Liver (tissue), 3 donors: ENCODE measurements around the gene TACR1.

Experiments used
- RAD21 ChIP-seq, 2 donors: IDR thresholded peaks; 2 replicates each; pipeline ENCODE4 v1.6.1; 2016; ENCODE audit warnings: antibody characterized with exemption in 2 of 2, mild to moderate bottlenecking in 2 of 2
- RXRA ChIP-seq, 2 donors: IDR thresholded peaks; 2 replicates each; pipeline ENCODE4 v1.6.1; 2017 to 2018; ENCODE audit warnings: antibody characterized with exemption in 2 of 2, mild to moderate bottlenecking in 1 of 2
- TAF1 ChIP-seq: conservative IDR thresholded peaks from 2 replicates; pipeline ENCODE4 v1.6.1; 2016; ENCODE audit warnings: antibody characterized with exemption, mild to moderate bottlenecking
- YY1 ChIP-seq: IDR thresholded peaks from 2 replicates; pipeline ENCODE4 v1.6.1; 2016; ENCODE audit warnings: antibody characterized with exemption, mild to moderate bottlenecking
- TF ChIP-seq, protein P1 (sequence below): fragments of 150-350 bp; IDR thresholded peaks from 2 replicates; pipeline ENCODE4 v1.5.1; 2017; ENCODE audit warnings: improper control_type of control experiment, low read depth, low read length; ENCODE audit not compliant: missing input control
- TF ChIP-seq, protein P2 (sequence below): IDR thresholded peaks from 2 replicates; pipeline ENCODE4 v1.6.1; 2016; ENCODE audit warnings: antibody characterized with exemption, mild to moderate bottlenecking
- TF ChIP-seq, protein P3 (sequence below): IDR thresholded peaks from 2 replicates; pipeline ENCODE4 v1.6.1; 2016; ENCODE audit warnings: antibody characterized with exemption
- TF ChIP-seq, protein P4 (sequence below): IDR thresholded peaks from 2 replicates; pipeline ENCODE4 v1.6.1; 2016; ENCODE audit warnings: antibody characterized with exemption
- donor health status: healthy.
- donor health status: healthy.

DNA sequence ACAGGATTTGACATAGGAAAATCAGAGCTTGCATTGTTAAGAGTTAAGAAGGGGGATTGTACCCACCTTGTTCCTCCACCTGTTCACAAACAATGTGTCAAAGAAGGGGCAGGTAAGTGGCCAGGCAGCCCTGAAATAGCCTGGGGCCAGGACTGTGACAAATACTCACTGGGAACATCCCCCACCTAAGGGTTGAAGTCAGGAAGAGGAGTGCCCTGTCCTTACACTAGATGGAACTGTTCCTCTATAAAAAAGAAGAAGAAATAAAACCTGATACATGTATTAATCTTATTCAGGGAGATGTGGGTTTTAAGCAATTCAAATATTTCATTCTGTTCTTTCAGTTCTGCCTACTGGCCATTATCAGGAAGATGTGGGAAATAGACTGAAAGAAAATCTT, 41.9 kb downstream of the TACR1 start:
- TF ChIP-seq, protein P1, sequence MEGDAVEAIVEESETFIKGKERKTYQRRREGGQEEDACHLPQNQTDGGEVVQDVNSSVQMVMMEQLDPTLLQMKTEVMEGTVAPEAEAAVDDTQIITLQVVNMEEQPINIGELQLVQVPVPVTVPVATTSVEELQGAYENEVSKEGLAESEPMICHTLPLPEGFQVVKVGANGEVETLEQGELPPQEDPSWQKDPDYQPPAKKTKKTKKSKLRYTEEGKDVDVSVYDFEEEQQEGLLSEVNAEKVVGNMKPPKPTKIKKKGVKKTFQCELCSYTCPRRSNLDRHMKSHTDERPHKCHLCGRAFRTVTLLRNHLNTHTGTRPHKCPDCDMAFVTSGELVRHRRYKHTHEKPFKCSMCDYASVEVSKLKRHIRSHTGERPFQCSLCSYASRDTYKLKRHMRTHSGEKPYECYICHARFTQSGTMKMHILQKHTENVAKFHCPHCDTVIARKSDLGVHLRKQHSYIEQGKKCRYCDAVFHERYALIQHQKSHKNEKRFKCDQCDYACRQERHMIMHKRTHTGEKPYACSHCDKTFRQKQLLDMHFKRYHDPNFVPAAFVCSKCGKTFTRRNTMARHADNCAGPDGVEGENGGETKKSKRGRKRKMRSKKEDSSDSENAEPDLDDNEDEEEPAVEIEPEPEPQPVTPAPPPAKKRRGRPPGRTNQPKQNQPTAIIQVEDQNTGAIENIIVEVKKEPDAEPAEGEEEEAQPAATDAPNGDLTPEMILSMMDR, result peak; percentile 22
- TF ChIP-seq, protein P2, sequence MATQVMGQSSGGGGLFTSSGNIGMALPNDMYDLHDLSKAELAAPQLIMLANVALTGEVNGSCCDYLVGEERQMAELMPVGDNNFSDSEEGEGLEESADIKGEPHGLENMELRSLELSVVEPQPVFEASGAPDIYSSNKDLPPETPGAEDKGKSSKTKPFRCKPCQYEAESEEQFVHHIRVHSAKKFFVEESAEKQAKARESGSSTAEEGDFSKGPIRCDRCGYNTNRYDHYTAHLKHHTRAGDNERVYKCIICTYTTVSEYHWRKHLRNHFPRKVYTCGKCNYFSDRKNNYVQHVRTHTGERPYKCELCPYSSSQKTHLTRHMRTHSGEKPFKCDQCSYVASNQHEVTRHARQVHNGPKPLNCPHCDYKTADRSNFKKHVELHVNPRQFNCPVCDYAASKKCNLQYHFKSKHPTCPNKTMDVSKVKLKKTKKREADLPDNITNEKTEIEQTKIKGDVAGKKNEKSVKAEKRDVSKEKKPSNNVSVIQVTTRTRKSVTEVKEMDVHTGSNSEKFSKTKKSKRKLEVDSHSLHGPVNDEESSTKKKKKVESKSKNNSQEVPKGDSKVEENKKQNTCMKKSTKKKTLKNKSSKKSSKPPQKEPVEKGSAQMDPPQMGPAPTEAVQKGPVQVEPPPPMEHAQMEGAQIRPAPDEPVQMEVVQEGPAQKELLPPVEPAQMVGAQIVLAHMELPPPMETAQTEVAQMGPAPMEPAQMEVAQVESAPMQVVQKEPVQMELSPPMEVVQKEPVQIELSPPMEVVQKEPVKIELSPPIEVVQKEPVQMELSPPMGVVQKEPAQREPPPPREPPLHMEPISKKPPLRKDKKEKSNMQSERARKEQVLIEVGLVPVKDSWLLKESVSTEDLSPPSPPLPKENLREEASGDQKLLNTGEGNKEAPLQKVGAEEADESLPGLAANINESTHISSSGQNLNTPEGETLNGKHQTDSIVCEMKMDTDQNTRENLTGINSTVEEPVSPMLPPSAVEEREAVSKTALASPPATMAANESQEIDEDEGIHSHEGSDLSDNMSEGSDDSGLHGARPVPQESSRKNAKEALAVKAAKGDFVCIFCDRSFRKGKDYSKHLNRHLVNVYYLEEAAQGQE, result no peak
- peak; percentile 28 to 53 for TF ChIP-seq RAD21 (IDR thresholded peaks at IDR 0.05)
- no peak for TF ChIP-seq TAF1
- TF ChIP-seq, protein P3, sequence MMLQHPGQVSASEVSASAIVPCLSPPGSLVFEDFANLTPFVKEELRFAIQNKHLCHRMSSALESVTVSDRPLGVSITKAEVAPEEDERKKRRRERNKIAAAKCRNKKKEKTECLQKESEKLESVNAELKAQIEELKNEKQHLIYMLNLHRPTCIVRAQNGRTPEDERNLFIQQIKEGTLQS, result no peak
- TF ChIP-seq, protein P4, sequence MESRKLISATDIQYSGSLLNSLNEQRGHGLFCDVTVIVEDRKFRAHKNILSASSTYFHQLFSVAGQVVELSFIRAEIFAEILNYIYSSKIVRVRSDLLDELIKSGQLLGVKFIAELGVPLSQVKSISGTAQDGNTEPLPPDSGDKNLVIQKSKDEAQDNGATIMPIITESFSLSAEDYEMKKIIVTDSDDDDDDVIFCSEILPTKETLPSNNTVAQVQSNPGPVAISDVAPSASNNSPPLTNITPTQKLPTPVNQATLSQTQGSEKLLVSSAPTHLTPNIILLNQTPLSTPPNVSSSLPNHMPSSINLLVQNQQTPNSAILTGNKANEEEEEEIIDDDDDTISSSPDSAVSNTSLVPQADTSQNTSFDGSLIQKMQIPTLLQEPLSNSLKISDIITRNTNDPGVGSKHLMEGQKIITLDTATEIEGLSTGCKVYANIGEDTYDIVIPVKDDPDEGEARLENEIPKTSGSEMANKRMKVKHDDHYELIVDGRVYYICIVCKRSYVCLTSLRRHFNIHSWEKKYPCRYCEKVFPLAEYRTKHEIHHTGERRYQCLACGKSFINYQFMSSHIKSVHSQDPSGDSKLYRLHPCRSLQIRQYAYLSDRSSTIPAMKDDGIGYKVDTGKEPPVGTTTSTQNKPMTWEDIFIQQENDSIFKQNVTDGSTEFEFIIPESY, result no peak
- TF ChIP-seq RXRA (IDR thresholded peaks at IDR 0.05), result no peak
- no peak for TF ChIP-seq YY1
